NB4 (cell line): Measurements from ENCODE around the gene KL.

ENCODE experiments used
- MYC ChIP-seq: IDR thresholded peaks from 2 replicates; pipeline ENCODE4 v1.6.1; 2011; ENCODE audit warnings: low read depth, low read length
- POLR2A ChIP-seq: IDR thresholded peaks from 2 replicates; pipeline ENCODE4 v1.6.1; 2011; ENCODE audit warnings: mild to moderate bottlenecking; ENCODE audit not compliant: insufficient read length; ENCODE audit errors: extremely low read depth
- TF ChIP-seq, protein P1 (sequence below): IDR thresholded peaks from one replicate; pipeline ENCODE4 v1.5.1; 2012; ENCODE audit warnings: low read depth, low read length
- TF ChIP-seq, protein P2 (sequence below): IDR thresholded peaks from 2 replicates; pipeline ENCODE4 v1.6.1; 2011; ENCODE audit warnings: low read depth, low read length

DNA sequence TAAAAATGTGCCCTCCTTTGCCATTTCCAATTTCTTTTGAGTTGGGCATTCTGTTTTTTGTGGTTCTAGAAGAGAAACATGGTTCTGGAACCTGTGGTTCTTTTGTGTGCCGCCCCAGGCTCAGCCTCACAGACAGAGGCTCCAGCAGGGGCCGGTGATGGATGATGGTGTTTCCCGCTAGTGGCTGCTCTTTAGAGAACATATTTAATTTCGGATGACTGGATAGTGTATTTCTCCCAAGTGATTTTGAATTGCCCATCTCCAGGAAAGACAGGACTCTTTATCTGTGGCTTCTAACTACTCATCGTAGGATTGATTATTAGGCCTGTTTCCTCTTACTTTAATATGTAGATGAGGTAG lies 75.2 kb downstream of the KL start:
- no peak for TF ChIP-seq POLR2A
- TF ChIP-seq, protein P1, sequence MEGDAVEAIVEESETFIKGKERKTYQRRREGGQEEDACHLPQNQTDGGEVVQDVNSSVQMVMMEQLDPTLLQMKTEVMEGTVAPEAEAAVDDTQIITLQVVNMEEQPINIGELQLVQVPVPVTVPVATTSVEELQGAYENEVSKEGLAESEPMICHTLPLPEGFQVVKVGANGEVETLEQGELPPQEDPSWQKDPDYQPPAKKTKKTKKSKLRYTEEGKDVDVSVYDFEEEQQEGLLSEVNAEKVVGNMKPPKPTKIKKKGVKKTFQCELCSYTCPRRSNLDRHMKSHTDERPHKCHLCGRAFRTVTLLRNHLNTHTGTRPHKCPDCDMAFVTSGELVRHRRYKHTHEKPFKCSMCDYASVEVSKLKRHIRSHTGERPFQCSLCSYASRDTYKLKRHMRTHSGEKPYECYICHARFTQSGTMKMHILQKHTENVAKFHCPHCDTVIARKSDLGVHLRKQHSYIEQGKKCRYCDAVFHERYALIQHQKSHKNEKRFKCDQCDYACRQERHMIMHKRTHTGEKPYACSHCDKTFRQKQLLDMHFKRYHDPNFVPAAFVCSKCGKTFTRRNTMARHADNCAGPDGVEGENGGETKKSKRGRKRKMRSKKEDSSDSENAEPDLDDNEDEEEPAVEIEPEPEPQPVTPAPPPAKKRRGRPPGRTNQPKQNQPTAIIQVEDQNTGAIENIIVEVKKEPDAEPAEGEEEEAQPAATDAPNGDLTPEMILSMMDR = no peak
- TF ChIP-seq, protein P2, sequence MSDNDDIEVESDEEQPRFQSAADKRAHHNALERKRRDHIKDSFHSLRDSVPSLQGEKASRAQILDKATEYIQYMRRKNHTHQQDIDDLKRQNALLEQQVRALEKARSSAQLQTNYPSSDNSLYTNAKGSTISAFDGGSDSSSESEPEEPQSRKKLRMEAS = no peak
- no peak for TF ChIP-seq MYC
